Duodenal mucosa (tissue), 2 donors: ENCODE data around the gene SRGN.

Source experiments
- H3K27ac ChIP-seq: one replicate; pipeline ENCODE4 v1.7.0; 2013; ENCODE audit warnings: low read depth, low read length
- H3K27me3 ChIP-seq, 2 donors: one replicate each; pipeline ENCODE4 v1.7.0; 2013; ENCODE audit warnings: low read length in 2 of 2, control low read depth in 1 of 2; ENCODE audit not compliant: insufficient read depth in 2 of 2, control insufficient read depth in 1 of 2
- H3K36me3 ChIP-seq, 2 donors: one replicate each; pipeline ENCODE4 v1.7.0; 2013; ENCODE audit warnings: low read length in 2 of 2, control low read depth in 1 of 2; ENCODE audit not compliant: insufficient read depth in 2 of 2, control insufficient read depth in 1 of 2
- H3K4me1 ChIP-seq, 2 donors: one replicate each; pipeline ENCODE4 v1.7.0; 2013; ENCODE audit warnings: low read length in 2 of 2, control low read depth in 1 of 2; ENCODE audit not compliant: insufficient read depth in 2 of 2, control insufficient read depth in 1 of 2
- H3K4me3 ChIP-seq, 2 donors: one replicate each; pipeline ENCODE4 v1.7.0; 2013; ENCODE audit warnings: low read length in 2 of 2, low read depth in 1 of 2
- H3K9ac ChIP-seq, 2 donors: one replicate each; pipeline ENCODE4 v1.7.0; 2013; ENCODE audit warnings: low read length in 2 of 2, low read depth in 1 of 2
- H3K9me3 ChIP-seq, 2 donors: one replicate each; pipeline ENCODE4 v1.7.0; 2013; ENCODE audit warnings: low read length in 2 of 2, control low read depth in 1 of 2; ENCODE audit not compliant: control insufficient read depth in 1 of 2

Gene SRGN

DNA sequence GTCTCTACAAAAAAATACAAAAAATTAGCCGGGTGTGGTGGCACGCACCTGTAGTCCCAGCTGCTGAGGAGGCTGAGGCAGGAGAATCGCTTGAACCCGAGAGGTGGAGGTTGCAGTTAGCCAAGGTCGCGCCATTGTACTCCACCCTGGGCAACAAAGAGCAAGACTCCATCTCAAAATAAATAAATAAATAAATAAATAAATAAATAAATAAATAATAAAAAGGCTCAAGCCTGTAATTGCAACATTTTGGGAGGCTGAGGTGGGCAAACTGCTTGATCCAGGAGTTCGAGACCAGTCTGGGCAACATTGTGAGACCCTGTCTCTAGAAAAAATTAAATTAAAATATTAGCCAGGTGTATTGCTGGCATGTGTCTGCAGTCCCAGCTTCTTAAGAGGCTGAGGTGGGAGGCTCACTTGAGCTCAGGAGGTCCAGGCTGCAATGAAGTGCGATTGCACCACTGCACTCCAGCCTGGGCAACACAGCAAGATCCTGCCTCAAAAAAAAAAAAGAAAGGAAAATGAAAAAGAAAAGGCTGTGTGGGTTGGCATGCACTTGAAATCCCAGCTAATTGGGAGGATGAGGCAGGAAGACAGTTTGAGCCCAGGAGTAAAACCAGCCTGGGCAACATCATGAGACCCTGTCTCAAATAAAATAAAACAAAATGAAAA, 27.6 kb upstream of the SRGN start:
- H3K27me3 ChIP-seq, result no peaks in the 10 kb centered on the region
- H3K27ac ChIP-seq, result no peak overlapping the region
- no peak overlapping the region for H3K9ac ChIP-seq
- no peak overlapping the region for H3K4me3 ChIP-seq
- H3K36me3 ChIP-seq, result no peaks in the 10 kb centered on the region
- peaks cover 19 to 27% of the 10 kb centered on the region in 2 donors for H3K4me1 ChIP-seq
- H3K9me3 ChIP-seq, result no peaks in the 10 kb centered on the region

- Histone ChIP-seq H3K4me1 (peaks cover 11 to 20% of the 10 kb centered on the region in 2 donors), H3K9me3 (no peaks in the 10 kb centered on the region), H3K4me3 (peak overlapping the region; percentile 61 to 72), H3K27me3 (no peaks in the 10 kb centered on the region), H3K9ac (peak overlapping the region; percentile 56 to 58), H3K36me3 (no peaks in the 10 kb centered on the region), H3K27ac (peak overlapping the region; percentile 89)
Observed at GRCh38 chr10:69061305-69062161, 26.4 kb upstream of the SRGN start.

DNA sequence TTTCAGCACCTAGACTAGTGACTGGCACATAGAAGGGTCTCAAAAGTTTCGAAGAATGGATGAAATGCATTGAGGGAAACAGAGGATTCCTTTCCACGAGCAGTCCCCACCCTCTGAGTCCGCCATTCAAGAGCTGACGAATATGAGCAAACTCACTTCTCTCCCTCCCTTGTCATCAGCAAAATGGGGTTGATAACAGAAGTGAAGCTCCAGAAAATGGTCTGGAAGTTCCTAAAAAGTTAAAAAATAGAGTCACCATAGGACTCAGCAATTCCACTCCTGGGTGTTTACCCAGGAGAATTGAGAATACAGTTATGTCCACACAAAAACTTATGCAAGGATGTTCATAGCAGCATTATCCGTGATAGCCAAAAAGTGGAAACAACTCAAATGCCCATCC, 25.0 kb upstream of the SRGN start:
- H3K9ac ChIP-seq, result no peak overlapping the region
- peaks cover 7 to 8% of the 10 kb centered on the region in 2 donors for H3K4me1 ChIP-seq
- H3K9me3 ChIP-seq, result no peaks in the 10 kb centered on the region
- no peak overlapping the region for H3K4me3 ChIP-seq
- H3K36me3 ChIP-seq, result no peaks in the 10 kb centered on the region
- no peak overlapping the region for H3K27ac ChIP-seq
- H3K27me3 ChIP-seq, result no peaks in the 10 kb centered on the region

- Histone ChIP-seq H3K4me3 (no peak overlapping the region), H3K36me3 (no peaks in the 10 kb centered on the region), H3K4me1 (peaks cover 6 to 8% of the 10 kb centered on the region in 2 donors), H3K27ac (no peak overlapping the region), H3K27me3 (no peaks in the 10 kb centered on the region), H3K9ac (no peak overlapping the region), H3K9me3 (no peaks in the 10 kb centered on the region)
Observed at GRCh38 chr10:69064762-69065328, 23.1 kb upstream of the SRGN start.

- H3K27me3 ChIP-seq, result no peaks in the 10 kb centered on the region
- no peak overlapping the region for H3K4me3 ChIP-seq
- H3K4me1 ChIP-seq, result peaks cover 6 to 8% of the 10 kb centered on the region in 2 donors
- H3K36me3 ChIP-seq, result no peaks in the 10 kb centered on the region
- no peak overlapping the region for H3K9ac ChIP-seq
- H3K27ac ChIP-seq, result peak overlapping the region; percentile 39
- no peaks in the 10 kb centered on the region for H3K9me3 ChIP-seq
Observed at GRCh38 chr10:69065406-69066361, 22.2 kb upstream of the SRGN start.

DNA sequence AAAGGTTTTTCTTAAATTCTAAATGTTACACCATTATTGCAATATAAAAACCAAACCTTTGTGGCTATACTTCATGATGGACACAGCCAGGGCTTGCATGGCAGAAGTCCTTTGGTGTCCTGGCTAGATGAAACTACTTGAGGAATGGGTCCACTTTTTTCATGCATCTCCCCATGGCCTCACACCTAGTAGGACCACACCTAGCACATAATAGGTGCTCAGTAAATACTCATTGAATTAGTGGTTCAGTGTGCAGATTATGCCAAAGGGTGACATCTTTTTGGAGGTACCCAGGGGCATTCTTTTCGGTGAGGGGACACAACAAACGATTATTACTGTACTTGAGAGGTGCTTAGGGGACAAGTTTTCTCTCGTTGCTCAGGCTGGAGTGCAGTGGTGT, 20.7 kb upstream of the SRGN start:
- H3K27ac ChIP-seq, result no peak overlapping the region
- no peaks in the 10 kb centered on the region for H3K9me3 ChIP-seq
- H3K27me3 ChIP-seq, result no peaks in the 10 kb centered on the region
- H3K36me3 ChIP-seq, result no peaks in the 10 kb centered on the region
- no peak overlapping the region for H3K4me3 ChIP-seq
- peaks cover 1% of the 10 kb centered on the region in 2 donors for H3K4me1 ChIP-seq
- H3K9ac ChIP-seq, result no peak overlapping the region

DNA sequence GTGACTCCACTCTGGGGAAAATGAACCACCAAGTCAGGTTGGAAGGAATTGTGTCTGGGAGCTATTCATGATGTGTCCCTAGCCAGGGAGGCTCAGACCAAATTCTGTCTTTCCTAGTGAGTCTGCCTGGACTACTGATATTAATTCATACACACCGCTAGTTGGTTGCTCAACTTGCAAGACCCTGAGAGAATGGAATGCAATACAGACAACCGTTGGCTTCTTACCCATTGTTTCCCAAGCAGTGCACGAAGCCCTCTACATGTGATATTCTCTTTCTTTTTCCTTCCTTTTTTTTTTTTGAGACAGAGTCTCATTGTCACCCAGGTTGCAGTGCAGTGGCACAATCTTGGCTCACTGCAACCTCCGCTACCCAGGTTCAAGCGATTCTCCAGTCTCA, 19.4 kb upstream of the SRGN start:
- no peak overlapping the region for H3K9ac ChIP-seq
- no peak overlapping the region for H3K27ac ChIP-seq
- H3K27me3 ChIP-seq, result no peaks in the 10 kb centered on the region
- H3K4me1 ChIP-seq, result no peaks in the 10 kb centered on the region
- H3K4me3 ChIP-seq, result no peak overlapping the region
- H3K36me3 ChIP-seq, result no peaks in the 10 kb centered on the region
- no peaks in the 10 kb centered on the region for H3K9me3 ChIP-seq

DNA sequence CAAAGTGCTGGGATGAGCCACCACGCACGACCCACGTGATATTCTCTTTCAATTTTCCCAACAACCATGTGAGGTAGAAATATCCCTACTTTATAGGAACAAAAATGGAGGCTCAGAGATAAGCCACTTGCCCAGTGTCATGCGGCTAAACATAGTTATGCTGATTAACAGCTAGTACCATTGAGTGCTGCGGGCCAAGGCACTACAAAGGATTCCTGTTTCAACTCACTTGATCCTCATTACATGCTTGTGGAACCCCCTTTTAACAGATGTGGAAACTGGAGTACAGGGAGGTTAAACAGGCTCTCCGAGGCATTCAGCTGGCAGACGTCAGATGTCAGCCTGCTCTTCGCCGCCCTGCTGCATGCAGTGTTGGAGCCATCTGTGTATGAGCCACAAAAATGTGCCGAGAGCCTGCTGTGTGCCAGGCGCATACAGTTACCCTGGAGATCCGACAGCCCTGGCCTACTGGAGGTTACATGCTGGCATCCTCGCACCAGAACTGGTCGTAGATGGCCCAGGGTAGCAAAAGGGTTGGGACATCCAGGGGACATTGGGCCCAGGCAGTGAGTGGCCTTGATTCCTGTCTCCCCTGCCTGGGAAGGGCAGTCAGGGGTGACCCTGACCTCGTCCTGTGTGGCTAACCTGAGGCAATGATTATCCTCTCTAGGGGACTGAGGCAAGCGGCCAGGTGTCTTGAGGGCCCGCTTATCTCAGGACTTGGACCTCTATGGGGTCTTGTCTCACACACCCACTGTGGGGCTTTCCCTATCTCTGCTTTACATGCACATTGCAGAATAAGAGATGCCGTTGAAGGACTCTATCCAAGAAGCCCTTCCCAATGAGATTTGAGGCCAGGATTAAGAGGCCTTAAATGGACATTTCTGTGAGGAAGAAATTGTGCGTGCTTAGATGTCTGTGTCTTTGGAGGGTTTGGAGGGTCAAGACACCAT, 18.5 kb upstream of the SRGN start:
- Histone ChIP-seq H3K27ac (no peak overlapping the region), H3K4me1 (no peaks in the 10 kb centered on the region), H3K9ac (no peak overlapping the region), H3K27me3 (no peaks in the 10 kb centered on the region), H3K9me3 (no peaks in the 10 kb centered on the region), H3K36me3 (no peaks in the 10 kb centered on the region), H3K4me3 (no peak overlapping the region)

GRCh38 chr10:69070951-69071350, 17.0 kb upstream of the SRGN start:
- H3K4me3 ChIP-seq, result no peak overlapping the region
- no peak overlapping the region for H3K9ac ChIP-seq
- no peaks in the 10 kb centered on the region for H3K27me3 ChIP-seq
- no peaks in the 10 kb centered on the region for H3K36me3 ChIP-seq
- H3K9me3 ChIP-seq, result no peaks in the 10 kb centered on the region
- H3K4me1 ChIP-seq, result no peaks in the 10 kb centered on the region
- H3K27ac ChIP-seq, result no peak overlapping the region
